Sigmoid colon (tissue), 3 donors: Measurements from ENCODE around the gene CSPG4.
"Not testable (repeated sequence)": the region's sequence is repeated elsewhere in the genome, so short reads cannot be mapped to it uniquely, and the experiment has no call there.

Source experiments
- POLR2A ChIP-seq, 2 donors: fragments of 450-650 bp; IDR thresholded peaks; one replicate each; pipeline ENCODE4 v1.6.1; 2016; ENCODE audit warnings: antibody characterized with exemption in 2 of 2, mild to moderate bottlenecking in 2 of 2, moderate library complexity in 2 of 2
- TF ChIP-seq, protein P1 (sequence below), 4 experiments: fragments of 450-650 bp in 3 of 4; fragments of 200-600 bp in 1 of 4; IDR thresholded peaks; one replicate each; pipeline ENCODE4 v1.5.1; 2016 to 2019; ENCODE audit warnings: antibody characterized with exemption in 4 of 4, mild to moderate bottlenecking in 3 of 4, moderate library complexity in 2 of 4

DNA sequence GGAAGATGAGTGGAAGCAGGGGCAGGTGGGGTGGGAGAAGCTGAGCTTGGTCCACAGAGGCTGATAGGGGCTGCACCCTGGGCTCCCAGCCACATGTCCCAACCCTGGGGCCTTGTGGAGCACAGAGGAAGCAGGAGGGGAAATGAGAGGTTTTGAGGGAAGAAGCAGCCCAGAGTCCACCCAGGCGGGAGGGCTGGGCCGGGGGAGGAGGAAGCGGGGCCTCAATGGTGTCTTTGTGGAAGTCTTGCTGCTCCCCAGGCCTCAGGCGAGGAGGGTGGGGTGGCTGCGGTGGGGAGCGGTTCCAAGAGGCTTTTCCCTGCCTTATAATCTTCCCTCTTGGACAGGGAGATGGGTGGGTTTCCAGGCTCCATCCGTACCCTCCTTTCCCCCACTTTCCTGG is 13.1 kb downstream of the CSPG4 start:
- TF ChIP-seq, protein P1, sequence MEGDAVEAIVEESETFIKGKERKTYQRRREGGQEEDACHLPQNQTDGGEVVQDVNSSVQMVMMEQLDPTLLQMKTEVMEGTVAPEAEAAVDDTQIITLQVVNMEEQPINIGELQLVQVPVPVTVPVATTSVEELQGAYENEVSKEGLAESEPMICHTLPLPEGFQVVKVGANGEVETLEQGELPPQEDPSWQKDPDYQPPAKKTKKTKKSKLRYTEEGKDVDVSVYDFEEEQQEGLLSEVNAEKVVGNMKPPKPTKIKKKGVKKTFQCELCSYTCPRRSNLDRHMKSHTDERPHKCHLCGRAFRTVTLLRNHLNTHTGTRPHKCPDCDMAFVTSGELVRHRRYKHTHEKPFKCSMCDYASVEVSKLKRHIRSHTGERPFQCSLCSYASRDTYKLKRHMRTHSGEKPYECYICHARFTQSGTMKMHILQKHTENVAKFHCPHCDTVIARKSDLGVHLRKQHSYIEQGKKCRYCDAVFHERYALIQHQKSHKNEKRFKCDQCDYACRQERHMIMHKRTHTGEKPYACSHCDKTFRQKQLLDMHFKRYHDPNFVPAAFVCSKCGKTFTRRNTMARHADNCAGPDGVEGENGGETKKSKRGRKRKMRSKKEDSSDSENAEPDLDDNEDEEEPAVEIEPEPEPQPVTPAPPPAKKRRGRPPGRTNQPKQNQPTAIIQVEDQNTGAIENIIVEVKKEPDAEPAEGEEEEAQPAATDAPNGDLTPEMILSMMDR (IDR thresholded peaks at IDR 0.05), result not testable (repeated sequence)
- not testable (repeated sequence) for TF ChIP-seq POLR2A (IDR thresholded peaks at IDR 0.05)
